ENCODE results near the gene PLA2G12A.

GRCh38 chr4:109748114-109748513, 18.2 kb upstream of the PLA2G12A start:
- TF ChIP-seq CTCF (IDR thresholded peaks at IDR 0.05; ENCODE audit: low read length) (no peak), EZH2phosphoT487 (IDR thresholded peaks at IDR 0.05; ENCODE audit: low read length) (no peak)
